ENCODE data around the gene HAUS7.
"Not testable (repeated sequence)": the region's sequence is repeated elsewhere in the genome, so short reads cannot be mapped to it uniquely, and the experiment has no call there.

Gene HAUS7

DNA sequence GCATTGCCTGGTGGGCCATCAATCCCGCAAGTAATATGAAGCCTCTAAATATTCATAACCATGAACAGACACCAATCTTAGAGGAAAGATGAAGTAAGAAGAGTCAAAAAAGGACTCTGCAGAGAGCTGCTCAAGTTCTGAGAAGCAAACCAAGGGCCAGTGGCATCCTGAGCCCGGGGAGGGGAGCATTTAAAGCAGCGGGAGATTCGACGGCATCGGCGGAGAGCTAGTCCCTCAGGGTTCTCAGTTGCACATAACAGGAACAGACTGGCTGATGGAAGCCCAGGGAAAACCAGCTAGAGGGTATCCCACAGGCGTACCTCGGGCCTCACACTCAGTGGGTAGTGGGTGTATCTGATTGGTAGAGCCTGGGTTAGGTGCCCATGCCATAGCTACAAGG, 64.4 kb downstream of the HAUS7 start:
- no peaks in the 10 kb centered on the region for H3K27me3 ChIP-seq (ENCODE audit: insufficient read depth, poor library complexity, severe bottlenecking)
- no peak for DNase-seq (ENCODE audit: low read depth in 1 of 2, low spot score in 1 of 2)
- TF ChIP-seq, protein P1, sequence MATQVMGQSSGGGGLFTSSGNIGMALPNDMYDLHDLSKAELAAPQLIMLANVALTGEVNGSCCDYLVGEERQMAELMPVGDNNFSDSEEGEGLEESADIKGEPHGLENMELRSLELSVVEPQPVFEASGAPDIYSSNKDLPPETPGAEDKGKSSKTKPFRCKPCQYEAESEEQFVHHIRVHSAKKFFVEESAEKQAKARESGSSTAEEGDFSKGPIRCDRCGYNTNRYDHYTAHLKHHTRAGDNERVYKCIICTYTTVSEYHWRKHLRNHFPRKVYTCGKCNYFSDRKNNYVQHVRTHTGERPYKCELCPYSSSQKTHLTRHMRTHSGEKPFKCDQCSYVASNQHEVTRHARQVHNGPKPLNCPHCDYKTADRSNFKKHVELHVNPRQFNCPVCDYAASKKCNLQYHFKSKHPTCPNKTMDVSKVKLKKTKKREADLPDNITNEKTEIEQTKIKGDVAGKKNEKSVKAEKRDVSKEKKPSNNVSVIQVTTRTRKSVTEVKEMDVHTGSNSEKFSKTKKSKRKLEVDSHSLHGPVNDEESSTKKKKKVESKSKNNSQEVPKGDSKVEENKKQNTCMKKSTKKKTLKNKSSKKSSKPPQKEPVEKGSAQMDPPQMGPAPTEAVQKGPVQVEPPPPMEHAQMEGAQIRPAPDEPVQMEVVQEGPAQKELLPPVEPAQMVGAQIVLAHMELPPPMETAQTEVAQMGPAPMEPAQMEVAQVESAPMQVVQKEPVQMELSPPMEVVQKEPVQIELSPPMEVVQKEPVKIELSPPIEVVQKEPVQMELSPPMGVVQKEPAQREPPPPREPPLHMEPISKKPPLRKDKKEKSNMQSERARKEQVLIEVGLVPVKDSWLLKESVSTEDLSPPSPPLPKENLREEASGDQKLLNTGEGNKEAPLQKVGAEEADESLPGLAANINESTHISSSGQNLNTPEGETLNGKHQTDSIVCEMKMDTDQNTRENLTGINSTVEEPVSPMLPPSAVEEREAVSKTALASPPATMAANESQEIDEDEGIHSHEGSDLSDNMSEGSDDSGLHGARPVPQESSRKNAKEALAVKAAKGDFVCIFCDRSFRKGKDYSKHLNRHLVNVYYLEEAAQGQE (IDR thresholded peaks at IDR 0.05; ENCODE audit: insufficient replicate concordance, low read depth): no peak
- TF ChIP-seq GABPA (IDR thresholded peaks at IDR 0.05; ENCODE audit: low read depth) (no peak), SPI1 (IDR thresholded peaks at IDR 0.05; ENCODE audit: borderline replicate concordance, low read depth) (no peak), POLR2AphosphoS5 (IDR thresholded peaks at IDR 0.05; ENCODE audit: low read depth) (no peak)
- TF ChIP-seq, protein P2, sequence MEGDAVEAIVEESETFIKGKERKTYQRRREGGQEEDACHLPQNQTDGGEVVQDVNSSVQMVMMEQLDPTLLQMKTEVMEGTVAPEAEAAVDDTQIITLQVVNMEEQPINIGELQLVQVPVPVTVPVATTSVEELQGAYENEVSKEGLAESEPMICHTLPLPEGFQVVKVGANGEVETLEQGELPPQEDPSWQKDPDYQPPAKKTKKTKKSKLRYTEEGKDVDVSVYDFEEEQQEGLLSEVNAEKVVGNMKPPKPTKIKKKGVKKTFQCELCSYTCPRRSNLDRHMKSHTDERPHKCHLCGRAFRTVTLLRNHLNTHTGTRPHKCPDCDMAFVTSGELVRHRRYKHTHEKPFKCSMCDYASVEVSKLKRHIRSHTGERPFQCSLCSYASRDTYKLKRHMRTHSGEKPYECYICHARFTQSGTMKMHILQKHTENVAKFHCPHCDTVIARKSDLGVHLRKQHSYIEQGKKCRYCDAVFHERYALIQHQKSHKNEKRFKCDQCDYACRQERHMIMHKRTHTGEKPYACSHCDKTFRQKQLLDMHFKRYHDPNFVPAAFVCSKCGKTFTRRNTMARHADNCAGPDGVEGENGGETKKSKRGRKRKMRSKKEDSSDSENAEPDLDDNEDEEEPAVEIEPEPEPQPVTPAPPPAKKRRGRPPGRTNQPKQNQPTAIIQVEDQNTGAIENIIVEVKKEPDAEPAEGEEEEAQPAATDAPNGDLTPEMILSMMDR (IDR thresholded peaks at IDR 0.05; ENCODE audit: insufficient read depth, low read length): no peak

DNA sequence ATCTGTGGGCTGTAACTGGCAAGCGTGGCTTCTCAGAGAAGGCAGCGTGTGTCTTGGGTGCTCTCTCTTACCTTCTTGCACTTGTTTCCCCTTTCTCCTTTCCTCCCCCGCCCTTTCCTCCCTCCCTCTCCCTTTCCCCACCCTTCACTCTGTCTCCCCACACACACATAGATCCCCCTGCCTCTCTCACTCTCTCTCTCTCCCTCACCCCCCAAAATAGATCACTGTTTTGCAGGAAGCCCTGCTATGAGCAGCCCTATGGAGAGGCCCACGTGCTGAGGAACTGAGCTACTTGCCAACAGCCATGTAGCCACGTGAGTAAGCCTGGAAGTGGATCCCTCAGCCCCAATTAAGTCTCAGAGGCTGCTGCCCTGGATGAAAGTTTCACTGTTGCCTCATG, 65.0 kb downstream of the HAUS7 start:
- H3K4me3 ChIP-seq (replicated peaks; ENCODE audit: insufficient read depth, low read length): no peak overlapping the region
- TF ChIP-seq POLR2AphosphoS5 (IDR thresholded peaks at IDR 0.05; ENCODE audit: low read depth) (no peak), SPI1 (IDR thresholded peaks at IDR 0.05; ENCODE audit: borderline replicate concordance, low read depth) (no peak), GABPA (IDR thresholded peaks at IDR 0.05; ENCODE audit: low read depth) (no peak)
- TF ChIP-seq, protein P2 (IDR thresholded peaks at IDR 0.05; ENCODE audit: insufficient read depth, low read length): no peak
- TF ChIP-seq, protein P1 (IDR thresholded peaks at IDR 0.05; ENCODE audit: insufficient replicate concordance, low read depth): no peak
- DNase-seq (ENCODE audit: low read depth in 1 of 2, low spot score in 1 of 2): no peak
- no peak overlapping the region for H3K27ac ChIP-seq (replicated peaks)
- no peaks in the 10 kb centered on the region for H3K27me3 ChIP-seq (ENCODE audit: insufficient read depth, poor library complexity, severe bottlenecking)

More for the DNA sequence above, 64.4 kb downstream of the HAUS7 start:
- Histone ChIP-seq H3K4me3 (replicated peaks; ENCODE audit: insufficient read depth, low read length) (no peak overlapping the region), H3K27ac (replicated peaks) (no peak overlapping the region)

DNA sequence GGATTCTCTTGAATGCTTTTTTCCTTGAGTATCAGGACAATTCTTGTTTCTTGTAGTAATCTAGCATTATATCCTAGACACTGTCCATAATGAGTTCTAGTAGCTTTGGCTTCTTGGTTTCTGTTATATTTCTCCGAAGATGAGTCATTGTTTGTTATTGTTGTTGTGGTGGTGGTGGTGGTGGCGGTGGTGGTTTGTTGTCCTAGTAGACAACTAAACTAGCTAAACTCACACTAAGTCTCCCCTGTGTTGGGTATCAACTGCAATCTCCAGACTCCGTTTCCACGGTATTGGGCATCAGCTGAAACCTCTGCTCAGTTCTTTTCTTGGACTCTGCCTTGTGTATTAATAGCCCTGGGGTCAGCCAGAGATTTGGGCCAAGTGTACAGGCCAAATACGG, 66.0 kb downstream of the HAUS7 start:
- H3K4me3 ChIP-seq (replicated peaks; ENCODE audit: insufficient read depth, low read length); H3K27ac ChIP-seq (replicated peaks); H3K27me3 ChIP-seq (ENCODE audit: insufficient read depth, poor library complexity, severe bottlenecking); DNase-seq (ENCODE audit: low read depth in 1 of 2, low spot score in 1 of 2): not testable (repeated sequence)

DNA sequence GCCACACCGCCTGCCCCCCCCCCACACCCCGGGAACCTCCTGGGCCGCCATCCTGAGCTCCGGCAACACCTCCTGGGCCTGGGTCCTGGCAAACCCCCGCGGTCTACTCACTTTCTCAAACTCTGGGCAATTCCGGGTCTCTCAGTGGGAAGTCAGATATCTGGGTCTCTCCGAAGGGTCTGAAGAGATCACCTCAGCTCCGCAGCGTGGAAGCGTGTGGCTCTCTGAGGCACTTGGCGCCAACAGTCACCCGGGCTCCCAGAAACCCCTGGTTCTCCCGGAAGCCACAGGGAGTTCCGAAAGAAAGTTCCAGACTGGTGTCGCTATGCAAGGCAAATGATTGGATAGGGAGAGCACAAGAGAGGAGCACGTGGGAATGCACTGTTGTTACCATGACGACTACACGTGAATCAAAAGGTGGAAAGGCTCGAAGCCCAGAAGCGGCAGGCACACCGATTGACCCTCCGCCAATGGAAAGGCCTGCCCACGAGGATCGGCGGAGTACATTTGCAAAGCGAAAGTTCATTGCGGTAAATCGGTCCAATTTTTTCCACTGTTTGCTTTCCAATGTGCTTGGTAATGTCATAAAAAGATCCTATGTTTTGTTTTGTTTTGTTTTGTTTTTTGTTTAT, 69.1 kb downstream of the HAUS7 start, which contains the start of gene PNMA6E:
PNMA6E (minus strand) TSS at position 218 of the 632 bp plus-strand sequence. CDS start 2,501 bp downstream, outside the sequence.
- no peak for DNase-seq (ENCODE audit: low read depth in 1 of 2, low spot score in 1 of 2)
- H3K27me3 ChIP-seq (ENCODE audit: insufficient read depth, poor library complexity, severe bottlenecking): no peaks in the 10 kb centered on the region
- H3K4me3 ChIP-seq (replicated peaks; ENCODE audit: insufficient read depth, low read length): no peak within 1 kb of the TSS
- H3K27ac ChIP-seq (replicated peaks): no peak within 1 kb of the TSS
- TF ChIP-seq, protein P1 (IDR thresholded peaks at IDR 0.05; ENCODE audit: insufficient replicate concordance, low read depth): no peak
- TF ChIP-seq POLR2AphosphoS5 (IDR thresholded peaks at IDR 0.05; ENCODE audit: low read depth): no peak
- no peak for TF ChIP-seq GABPA (IDR thresholded peaks at IDR 0.05; ENCODE audit: low read depth)
- TF ChIP-seq, protein P2 (IDR thresholded peaks at IDR 0.05; ENCODE audit: insufficient read depth, low read length): no peak
- no peak for TF ChIP-seq SPI1 (IDR thresholded peaks at IDR 0.05; ENCODE audit: borderline replicate concordance, low read depth)

Measured in HL-60 (cell line).